ENCODE results near the gene PCDH12. TPM values are rescaled to one million over a fixed set of nuclear protein-coding genes. Genes with fewer than 3 reads are reported as not detected.

The PCDH12 gene
- total RNA-seq, 1 experiment from 2014 or later, result 0.02 TPM

GRCh38 chr5:141982626-141983025 is 24.6 kb upstream of the PCDH12 start:
- intact Hi-C loops (cut with micrococcal nuclease), result no loop called here
- TF ChIP-seq REST (IDR thresholded peaks at IDR 0.05; ENCODE audit: low read depth) (no peak), JUND (IDR thresholded peaks at IDR 0.05) (no peak), CBX3 (IDR thresholded peaks at IDR 0.05; ENCODE audit: low read depth) (no peak), EZH2phosphoT487 (IDR thresholded peaks at IDR 0.05; ENCODE audit: borderline replicate concordance) (no peak), YY1 (IDR thresholded peaks at IDR 0.05; ENCODE audit: extremely low read depth, insufficient replicate concordance, low read depth, low read length) (no peak), CTCF (IDR thresholded peaks at IDR 0.05 in 2 of 3, conservative IDR thresholded peaks at IDR 0.05 in 1 of 3; ENCODE audit: borderline replicate concordance in 1 of 3, insufficient read depth in 1 of 3, low read depth in 2 of 3, low read length in 2 of 3) (no peak), ZNF274 (IDR thresholded peaks at IDR 0.05; ENCODE audit: low read depth, low read length) (no peak), ELF1 (IDR thresholded peaks at IDR 0.05; ENCODE audit: borderline replicate concordance, low read depth) (no peak), SRF (IDR thresholded peaks at IDR 0.05; ENCODE audit: low read depth) (no peak), FOSL1 (IDR thresholded peaks at IDR 0.05; ENCODE audit: low read depth) (no peak), ZFX (IDR thresholded peaks at IDR 0.05) (no peak), ATF3 (IDR thresholded peaks at IDR 0.05) (no peak), CEBPB (IDR thresholded peaks at IDR 0.05; ENCODE audit: low read depth) (no peak), TCF7L2 (IDR thresholded peaks at IDR 0.05; ENCODE audit: borderline replicate concordance, extremely low read depth, insufficient read depth, insufficient read length) (no peak), POLR2A (IDR thresholded peaks at IDR 0.05; ENCODE audit: borderline replicate concordance, extremely low read depth, insufficient read depth, insufficient read length) (no peak), EZH2 (IDR thresholded peaks at IDR 0.05) (no peak), SIN3A (IDR thresholded peaks at IDR 0.05; ENCODE audit: low read depth) (no peak), SP1 (IDR thresholded peaks at IDR 0.05; ENCODE audit: low read depth) (no peak)
- TF ChIP-seq, protein P1, sequence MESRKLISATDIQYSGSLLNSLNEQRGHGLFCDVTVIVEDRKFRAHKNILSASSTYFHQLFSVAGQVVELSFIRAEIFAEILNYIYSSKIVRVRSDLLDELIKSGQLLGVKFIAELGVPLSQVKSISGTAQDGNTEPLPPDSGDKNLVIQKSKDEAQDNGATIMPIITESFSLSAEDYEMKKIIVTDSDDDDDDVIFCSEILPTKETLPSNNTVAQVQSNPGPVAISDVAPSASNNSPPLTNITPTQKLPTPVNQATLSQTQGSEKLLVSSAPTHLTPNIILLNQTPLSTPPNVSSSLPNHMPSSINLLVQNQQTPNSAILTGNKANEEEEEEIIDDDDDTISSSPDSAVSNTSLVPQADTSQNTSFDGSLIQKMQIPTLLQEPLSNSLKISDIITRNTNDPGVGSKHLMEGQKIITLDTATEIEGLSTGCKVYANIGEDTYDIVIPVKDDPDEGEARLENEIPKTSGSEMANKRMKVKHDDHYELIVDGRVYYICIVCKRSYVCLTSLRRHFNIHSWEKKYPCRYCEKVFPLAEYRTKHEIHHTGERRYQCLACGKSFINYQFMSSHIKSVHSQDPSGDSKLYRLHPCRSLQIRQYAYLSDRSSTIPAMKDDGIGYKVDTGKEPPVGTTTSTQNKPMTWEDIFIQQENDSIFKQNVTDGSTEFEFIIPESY (IDR thresholded peaks at IDR 0.05; ENCODE audit: extremely low read depth, insufficient replicate concordance, low read length), result no peak
- TF ChIP-seq, protein P2, sequence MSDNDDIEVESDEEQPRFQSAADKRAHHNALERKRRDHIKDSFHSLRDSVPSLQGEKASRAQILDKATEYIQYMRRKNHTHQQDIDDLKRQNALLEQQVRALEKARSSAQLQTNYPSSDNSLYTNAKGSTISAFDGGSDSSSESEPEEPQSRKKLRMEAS (IDR thresholded peaks at IDR 0.05), result no peak
- no peak overlapping the region for H3K9ac ChIP-seq (ENCODE audit: low read length)
- no peaks in the 10 kb centered on the region for H3K27me3 ChIP-seq (ENCODE audit: insufficient read depth, low read length)
- H3K36me3 ChIP-seq (ENCODE audit: control insufficient read depth in 1 of 2, insufficient read depth in 2 of 2, low read length in 2 of 2), result peaks cover 33 to 51% of the 10 kb centered on the region in 2 experiments
- no peak overlapping the region for H3K27ac ChIP-seq (ENCODE audit: low read depth, low read length)
- H3K4me3 ChIP-seq (replicated peaks in 1 of 2; ENCODE audit: low read depth in 1 of 2, low read length in 2 of 2), result no peak overlapping the region
- DNase-seq (ENCODE audit: low read depth, low spot score) (no peak), ATAC-seq (no peak)
- ChIA-PET RAD21 (ENCODE audit: low non-redundant PET in 1 of 2, low total read pairs in 2 of 2, uncharacterized antibody in 2 of 2, unreplicated experiment in 2 of 2) (no interaction called here), POLR2A (no interaction called here), CTCF (no interaction called here)
- BruUV-seq (replicated peaks), result no TSS peak
- H4K20me1 ChIP-seq (ENCODE audit: insufficient read depth), result no peaks in the 10 kb centered on the region
- no peaks in the 10 kb centered on the region for H3K79me2 ChIP-seq (ENCODE audit: insufficient read depth, low read length)
- H2AFZ ChIP-seq (ENCODE audit: low read depth, low read length, poor library complexity, severe bottlenecking), result no peak overlapping the region
- H3K9me3 ChIP-seq (ENCODE audit: control insufficient read depth in 1 of 2, insufficient read depth in 1 of 2, low read depth in 1 of 2, low read length in 2 of 2), result no peaks in the 10 kb centered on the region
- H3K4me1 ChIP-seq (ENCODE audit: control insufficient read depth in 1 of 2, insufficient read depth in 2 of 2, low read length in 2 of 2), result no peaks in the 10 kb centered on the region
- no peaks in the 10 kb centered on the region for H3K9me2 ChIP-seq (ENCODE audit: insufficient read depth)
- H3K4me2 ChIP-seq (ENCODE audit: low read length), result no peak overlapping the region

Data from HCT116 (cell line).